Hematopoietic multipotent progenitor cell treated with erythropoietin and hydrocortisone succinate and interleukin-3 and kit ligand, for 15 days (in vitro differentiated cells): ENCODE measurements around the gene RNASE11.
"Not testable (repeated sequence)": the region's sequence is repeated elsewhere in the genome, so short reads cannot be mapped to it uniquely, and the experiment has no call there.

Experiments
- DNase-seq: peaks from one replicate; pipeline ENCODE4 v3.0.0-alpha.2; 2015; ENCODE audit warnings: low spot score

The RNASE11 gene

GRCh38 chr14:20614038-20614840 lies 26.4 kb upstream of the RNASE11 start:
- DNase-seq = no peak

- peak; percentile 87 for DNase-seq
Observed at GRCh38 chr14:20613094-20614037, 25.6 kb upstream of the RNASE11 start.

GRCh38 chr14:20612403-20612802 lies 24.6 kb upstream of the RNASE11 start:
- DNase-seq = no peak

- DNase-seq = no peak
Observed at GRCh38 chr14:20611277-20611676, 23.5 kb upstream of the RNASE11 start.

- peak; percentile 74 for DNase-seq
Observed at GRCh38 chr14:20610002-20610765, 22.4 kb upstream of the RNASE11 start.

- DNase-seq = peak; percentile 92
Observed at GRCh38 chr14:20609215-20610001, 21.6 kb upstream of the RNASE11 start.

- DNase-seq = no peak
Observed at GRCh38 chr14:20608383-20609110, 20.7 kb upstream of the RNASE11 start.

- DNase-seq = no peak
Observed at GRCh38 chr14:20607617-20608016, 19.8 kb upstream of the RNASE11 start.

- no peak for DNase-seq
Observed at GRCh38 chr14:20606902-20607242, 19.1 kb upstream of the RNASE11 start.

- peak; percentile 21 for DNase-seq
Observed at GRCh38 chr14:20606190-20606901, 18.5 kb upstream of the RNASE11 start.

- no peak for DNase-seq
Observed at GRCh38 chr14:20603813-20604690, 16.3 kb upstream of the RNASE11 start.

GRCh38 chr14:20602583-20602982 lies 14.8 kb upstream of the RNASE11 start:
- no peak for DNase-seq

GRCh38 chr14:20601522-20601921 lies 13.7 kb upstream of the RNASE11 start:
- DNase-seq = no peak

- no peak for DNase-seq
Observed at GRCh38 chr14:20597108-20597507, 9.3 kb upstream of the RNASE11 start.

- DNase-seq = not testable (repeated sequence)
Observed at GRCh38 chr14:20595726-20596125, 7.9 kb upstream of the RNASE11 start.

GRCh38 chr14:20592574-20592973 lies 4.8 kb upstream of the RNASE11 start:
- DNase-seq = no peak

- no peak for DNase-seq
Observed at GRCh38 chr14:20591235-20591634, 3.4 kb upstream of the RNASE11 start, which contains the start of gene RNASE12. RNASE12 (minus strand) TSS chr14:20591376; CDS start chr14:20590723, 653 bp downstream.

- no peak for DNase-seq
Observed at GRCh38 chr14:20583908-20584307, 3.9 kb downstream of the RNASE11 start.

- DNase-seq = no peak
Observed at GRCh38 chr14:20583142-20583541, 4.7 kb downstream of the RNASE11 start.
